Neural cell (in vitro differentiated cells): ENCODE data around the gene C20orf141. TPM values are rescaled to one million over a fixed set of nuclear protein-coding genes. Genes with fewer than 3 reads are reported as not detected.

ENCODE experiments used
- H2AFZ ChIP-seq: fragments of 200-600, 300-800 bp; sonication (generic), shearing (Covaris generic); 2 replicates; pipeline ENCODE4 v1.6.0; 2014; ENCODE audit warnings: low read depth, mild to moderate bottlenecking, antibody characterized with exemption, low read length, moderate library complexity
- H3F3A ChIP-seq: fragments of 200-600 bp; shearing (Covaris generic); 2 replicates; pipeline ENCODE4 v1.6.1; 2016; ENCODE audit warnings: mild to moderate bottlenecking, moderate library complexity, mixed read lengths, antibody characterized with exemption, low read length; ENCODE audit not compliant: insufficient read depth, poor library complexity, severe bottlenecking
- H3K27ac ChIP-seq: fragments of 200-600, 300-800 bp; sonication (generic), shearing (Covaris generic); 2 replicates; pipeline ENCODE4 v1.5.1; 2014; ENCODE audit warnings: mild to moderate bottlenecking, low read length, moderate library complexity
- H3K27me3 ChIP-seq: fragments of 300-800, 200-600 bp; sonication (generic), shearing (Covaris generic); 2 replicates; pipeline ENCODE4 v1.6.0; 2014; ENCODE audit warnings: mild to moderate bottlenecking, low read depth, low read length, moderate library complexity; ENCODE audit not compliant: insufficient read depth
- H3K36me3 ChIP-seq: fragments of 300-800, 200-600 bp; sonication (generic), shearing (Covaris generic); 2 replicates; pipeline ENCODE4 v1.5.1; 2014; ENCODE audit warnings: mild to moderate bottlenecking, antibody characterized with exemption, low read length, moderate library complexity; ENCODE audit not compliant: insufficient read depth
- H3K4me2 ChIP-seq: fragments of 300-800, 200-600 bp; sonication (generic), shearing (Covaris generic); 2 replicates; pipeline ENCODE4 v1.6.0; 2014; ENCODE audit warnings: mild to moderate bottlenecking, low read length
- H3K4me3 ChIP-seq: fragments of 300-800, 200-600 bp; sonication (generic), shearing (Covaris generic); 2 replicates; pipeline ENCODE4 v1.5.1; 2014; ENCODE audit warnings: mild to moderate bottlenecking, low read length, moderate library complexity
- H3K79me2 ChIP-seq: fragments of 200-600 bp; shearing (Covaris generic); replicated peaks from 2 replicates; pipeline ENCODE4 v1.6.0; 2014; ENCODE audit warnings: mild to moderate bottlenecking, low read length, moderate library complexity; ENCODE audit not compliant: insufficient read depth
- H3K9ac ChIP-seq: fragments of 300-800, 200-600 bp; sonication (generic), shearing (Covaris generic); 2 replicates; pipeline ENCODE4 v1.6.1; 2016; ENCODE audit warnings: mild to moderate bottlenecking, low read length, mixed read lengths
- H3K9me2 ChIP-seq: fragments of 200-600 bp; shearing (Covaris generic); 2 replicates; pipeline ENCODE4 v1.6.1; 2016; ENCODE audit warnings: mild to moderate bottlenecking, low read length, mixed read lengths; ENCODE audit not compliant: insufficient read depth
- H3K9me3 ChIP-seq: fragments of 200-600, 300-800 bp; sonication (generic), shearing (Covaris generic); 2 replicates; pipeline ENCODE4 v1.6.1; 2016; ENCODE audit warnings: mild to moderate bottlenecking, mixed run types, low read length, moderate library complexity, mixed read lengths
- H4K20me1 ChIP-seq: fragments of 200-600 bp; shearing (Covaris generic); 2 replicates; pipeline ENCODE4 v1.6.1; 2016; ENCODE audit warnings: mild to moderate bottlenecking, mixed run types; ENCODE audit not compliant: insufficient read depth
- EP300 ChIP-seq: fragments of 450-650 bp; conservative IDR thresholded peaks from 2 replicates; pipeline ENCODE4 v1.6.1; 2014; ENCODE audit warnings: antibody characterized with exemption, mild to moderate bottlenecking, moderate library complexity; ENCODE audit not compliant: poor library complexity, severe bottlenecking
- EZH2 ChIP-seq: fragments of 200-600, 300-800 bp; shearing (Covaris generic), sonication (generic); IDR thresholded peaks from 2 replicates; pipeline ENCODE4 v1.6.1; 2014; ENCODE audit warnings: antibody characterized with exemption, low read length, borderline replicate concordance, mild to moderate bottlenecking; ENCODE audit not compliant: insufficient read depth, poor library complexity, severe bottlenecking
- MXI1 ChIP-seq: fragments of 450-650 bp; conservative IDR thresholded peaks from 2 replicates; pipeline ENCODE4 v1.6.1; 2014; ENCODE audit warnings: antibody characterized with exemption, mild to moderate bottlenecking; ENCODE audit not compliant: poor library complexity, severe bottlenecking
- POLR2AphosphoS5 ChIP-seq: IDR thresholded peaks from 2 replicates; pipeline ENCODE4 v1.6.1; 2012
- RAD21 ChIP-seq: fragments of 450-650 bp; conservative IDR thresholded peaks from 2 replicates; pipeline ENCODE4 v1.6.1; 2014; ENCODE audit warnings: antibody characterized with exemption, mild to moderate bottlenecking, moderate library complexity
- SMC3 ChIP-seq: fragments of 450-650 bp; conservative IDR thresholded peaks from 2 replicates; pipeline ENCODE4 v1.6.1; 2014; ENCODE audit warnings: antibody characterized with exemption, mild to moderate bottlenecking, moderate library complexity; ENCODE audit not compliant: poor library complexity
- TAF1 ChIP-seq: IDR thresholded peaks from 2 replicates; pipeline ENCODE4 v1.6.1; 2012; ENCODE audit warnings: low read depth
- polyA plus RNA-seq: library from polyadenylated mRNA; depleted of rRNA; stranded (reverse); fragments of >200 nt; gene quantifications from 2 replicates; pipeline ENCODE4 v1.2.3, GENCODE V29; 2014
- TF ChIP-seq, protein P1 (sequence below): IDR thresholded peaks from 2 replicates; pipeline ENCODE4 v1.6.1; 2012; ENCODE audit warnings: borderline replicate concordance
- TF ChIP-seq, protein P2 (sequence below): fragments of 450-650 bp; IDR thresholded peaks from 2 replicates; pipeline ENCODE4 v1.5.1; 2014; ENCODE audit warnings: antibody characterized with exemption, mild to moderate bottlenecking, moderate library complexity; ENCODE audit not compliant: poor library complexity, severe bottlenecking

C20orf141 gene
- polyA plus RNA-seq, 1 donor from 2014 or later, result not detected

DNA sequence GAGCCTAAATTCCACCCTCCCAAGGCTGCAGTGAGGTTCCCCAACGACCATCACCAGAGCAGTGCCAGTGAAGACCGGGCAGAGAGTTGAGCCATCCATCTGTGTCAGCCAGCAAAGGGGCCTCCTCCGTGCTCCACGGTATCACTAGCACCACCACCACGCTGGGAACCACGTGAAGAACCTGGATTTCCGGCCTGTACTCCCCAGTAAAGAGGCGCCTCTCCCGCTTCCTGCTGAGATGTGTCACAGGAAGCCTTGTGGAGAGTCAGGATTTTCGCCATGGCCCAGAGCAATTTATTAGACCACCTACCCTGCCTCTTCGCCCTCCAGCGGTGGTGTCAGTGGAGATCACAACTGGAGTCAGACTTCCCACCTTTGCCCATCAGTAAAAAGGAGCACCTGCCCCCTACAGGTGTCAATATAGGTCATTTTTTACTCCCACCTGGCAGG, 43.1 kb upstream of the C20orf141 start:
- no peaks in the 10 kb centered on the region for H3K27me3 ChIP-seq
- no peak for TF ChIP-seq MXI1
- H3K9me2 ChIP-seq, result no peaks in the 10 kb centered on the region
- H4K20me1 ChIP-seq, result no peaks in the 10 kb centered on the region
- no peaks in the 10 kb centered on the region for H3K9me3 ChIP-seq
- H3K27ac ChIP-seq, result no peak overlapping the region
- H3K36me3 ChIP-seq, result no peaks in the 10 kb centered on the region
- H3F3A ChIP-seq, result no peaks in the 10 kb centered on the region
- no peak overlapping the region for H3K4me2 ChIP-seq
- no peak overlapping the region for H2AFZ ChIP-seq
- H3K9ac ChIP-seq, result no peak overlapping the region
- no peaks in the 10 kb centered on the region for H3K79me2 ChIP-seq
- no peak overlapping the region for H3K4me3 ChIP-seq

- Histone ChIP-seq H3K27me3 (no peaks in the 10 kb centered on the region), H3K4me2 (no peak overlapping the region), H3K36me3 (no peaks in the 10 kb centered on the region), H2AFZ (no peak overlapping the region), H3F3A (no peaks in the 10 kb centered on the region), H3K79me2 (no peaks in the 10 kb centered on the region), H3K4me3 (no peak overlapping the region), H3K9me3 (no peaks in the 10 kb centered on the region), H3K9ac (no peak overlapping the region), H3K27ac (no peak overlapping the region), H4K20me1 (no peaks in the 10 kb centered on the region), H3K9me2 (no peaks in the 10 kb centered on the region)
- TF ChIP-seq RAD21 (no peak), TAF1 (no peak), MXI1 (no peak), EP300 (no peak), EZH2 (no peak)
- TF ChIP-seq, protein P1, sequence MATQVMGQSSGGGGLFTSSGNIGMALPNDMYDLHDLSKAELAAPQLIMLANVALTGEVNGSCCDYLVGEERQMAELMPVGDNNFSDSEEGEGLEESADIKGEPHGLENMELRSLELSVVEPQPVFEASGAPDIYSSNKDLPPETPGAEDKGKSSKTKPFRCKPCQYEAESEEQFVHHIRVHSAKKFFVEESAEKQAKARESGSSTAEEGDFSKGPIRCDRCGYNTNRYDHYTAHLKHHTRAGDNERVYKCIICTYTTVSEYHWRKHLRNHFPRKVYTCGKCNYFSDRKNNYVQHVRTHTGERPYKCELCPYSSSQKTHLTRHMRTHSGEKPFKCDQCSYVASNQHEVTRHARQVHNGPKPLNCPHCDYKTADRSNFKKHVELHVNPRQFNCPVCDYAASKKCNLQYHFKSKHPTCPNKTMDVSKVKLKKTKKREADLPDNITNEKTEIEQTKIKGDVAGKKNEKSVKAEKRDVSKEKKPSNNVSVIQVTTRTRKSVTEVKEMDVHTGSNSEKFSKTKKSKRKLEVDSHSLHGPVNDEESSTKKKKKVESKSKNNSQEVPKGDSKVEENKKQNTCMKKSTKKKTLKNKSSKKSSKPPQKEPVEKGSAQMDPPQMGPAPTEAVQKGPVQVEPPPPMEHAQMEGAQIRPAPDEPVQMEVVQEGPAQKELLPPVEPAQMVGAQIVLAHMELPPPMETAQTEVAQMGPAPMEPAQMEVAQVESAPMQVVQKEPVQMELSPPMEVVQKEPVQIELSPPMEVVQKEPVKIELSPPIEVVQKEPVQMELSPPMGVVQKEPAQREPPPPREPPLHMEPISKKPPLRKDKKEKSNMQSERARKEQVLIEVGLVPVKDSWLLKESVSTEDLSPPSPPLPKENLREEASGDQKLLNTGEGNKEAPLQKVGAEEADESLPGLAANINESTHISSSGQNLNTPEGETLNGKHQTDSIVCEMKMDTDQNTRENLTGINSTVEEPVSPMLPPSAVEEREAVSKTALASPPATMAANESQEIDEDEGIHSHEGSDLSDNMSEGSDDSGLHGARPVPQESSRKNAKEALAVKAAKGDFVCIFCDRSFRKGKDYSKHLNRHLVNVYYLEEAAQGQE, result no peak
- TF ChIP-seq, protein P2, sequence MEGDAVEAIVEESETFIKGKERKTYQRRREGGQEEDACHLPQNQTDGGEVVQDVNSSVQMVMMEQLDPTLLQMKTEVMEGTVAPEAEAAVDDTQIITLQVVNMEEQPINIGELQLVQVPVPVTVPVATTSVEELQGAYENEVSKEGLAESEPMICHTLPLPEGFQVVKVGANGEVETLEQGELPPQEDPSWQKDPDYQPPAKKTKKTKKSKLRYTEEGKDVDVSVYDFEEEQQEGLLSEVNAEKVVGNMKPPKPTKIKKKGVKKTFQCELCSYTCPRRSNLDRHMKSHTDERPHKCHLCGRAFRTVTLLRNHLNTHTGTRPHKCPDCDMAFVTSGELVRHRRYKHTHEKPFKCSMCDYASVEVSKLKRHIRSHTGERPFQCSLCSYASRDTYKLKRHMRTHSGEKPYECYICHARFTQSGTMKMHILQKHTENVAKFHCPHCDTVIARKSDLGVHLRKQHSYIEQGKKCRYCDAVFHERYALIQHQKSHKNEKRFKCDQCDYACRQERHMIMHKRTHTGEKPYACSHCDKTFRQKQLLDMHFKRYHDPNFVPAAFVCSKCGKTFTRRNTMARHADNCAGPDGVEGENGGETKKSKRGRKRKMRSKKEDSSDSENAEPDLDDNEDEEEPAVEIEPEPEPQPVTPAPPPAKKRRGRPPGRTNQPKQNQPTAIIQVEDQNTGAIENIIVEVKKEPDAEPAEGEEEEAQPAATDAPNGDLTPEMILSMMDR, result no peak
Observed at GRCh38 chr20:2773812-2774211, 41.0 kb upstream of the C20orf141 start.

GRCh38 chr20:2775139-2775538, 39.6 kb upstream of the C20orf141 start:
- no peaks in the 10 kb centered on the region for H3K36me3 ChIP-seq
- no peak overlapping the region for H3K4me2 ChIP-seq
- no peaks in the 10 kb centered on the region for H3F3A ChIP-seq
- H3K9ac ChIP-seq, result no peak overlapping the region
- no peaks in the 10 kb centered on the region for H4K20me1 ChIP-seq
- H3K4me3 ChIP-seq, result no peak overlapping the region
- H3K27ac ChIP-seq, result no peak overlapping the region
- H3K9me2 ChIP-seq, result no peaks in the 10 kb centered on the region
- H3K9me3 ChIP-seq, result no peaks in the 10 kb centered on the region
- H3K27me3 ChIP-seq, result no peaks in the 10 kb centered on the region
- no peak for TF ChIP-seq EZH2
- TF ChIP-seq, protein P2, result no peak
- no peak for TF ChIP-seq TAF1
- TF ChIP-seq SMC3, result no peak
- TF ChIP-seq MXI1, result no peak
- TF ChIP-seq POLR2AphosphoS5, result no peak
- TF ChIP-seq RAD21, result no peak
- TF ChIP-seq EP300, result no peak
- TF ChIP-seq, protein P1, result no peak
- H3K79me2 ChIP-seq, result no peaks in the 10 kb centered on the region
- no peak overlapping the region for H2AFZ ChIP-seq
